ENCODE data around the gene CEP72. TPM values are rescaled to one million over a fixed set of nuclear protein-coding genes. Genes with fewer than 3 reads are reported as not detected.

CEP72 gene
- total and polyA plus RNA-seq, 11 donors = 0.58 to 4.1 (median 1.6) TPM

- Histone ChIP-seq H3K9me3 (no peaks in the 10 kb centered on the region), H3K27me3 (peaks cover 0 to 33% (median 9%) of the 10 kb centered on the region in 9 donors), H3K4me3 (no peak overlapping the region), H3K36me3 (no peaks in the 10 kb centered on the region), H3K27ac (no peak overlapping the region), H3K4me1 (peaks cover 0 to under 1% (median 0%) of the 10 kb centered on the region in 12 donors)
- no peak for ATAC-seq
- TF ChIP-seq POLR2A (IDR thresholded peaks at IDR 0.05) = no peak
- no peak for TF ChIP-seq CTCF (IDR thresholded peaks at IDR 0.05)
- intact Hi-C loops (cut with DNase I) = no loop called here
- DNase-seq = no peak
- 79 to 86% (median 80%) methylated on average over 8 of the region's 8 CpGs for WGBS, 4 donors
Measured at GRCh38 chr5:606061-606460, 6.1 kb upstream of the CEP72 start.

- peak in 1 of 5 donors; percentile 14 for DNase-seq
- Histone ChIP-seq H3K9me3 (no peaks in the 10 kb centered on the region), H3K4me3 (no peak overlapping the region), H3K27ac (no peak overlapping the region), H3K36me3 (no peaks in the 10 kb centered on the region), H3K27me3 (peaks cover 0 to 30% (median 9%) of the 10 kb centered on the region in 9 donors), H3K4me1 (peaks cover 0 to 8% (median 1%) of the 10 kb centered on the region in 12 donors)
- ATAC-seq = no peak
- 73 to 82% (median 76%) methylated on average over 17 to 21 of the region's 21 CpGs for WGBS, 4 donors
- intact Hi-C loops (cut with DNase I) = no loop called here
- TF ChIP-seq POLR2A (IDR thresholded peaks at IDR 0.05) (no peak), CTCF (IDR thresholded peaks at IDR 0.05) (no peak)
Measured at GRCh38 chr5:606526-607399, 5.4 kb upstream of the CEP72 start.

- Histone ChIP-seq H3K36me3 (no peaks in the 10 kb centered on the region), H3K9me3 (no peaks in the 10 kb centered on the region), H3K27me3 (peaks cover 0 to 24% (median 4%) of the 10 kb centered on the region in 9 donors), H3K4me1 (peaks cover 0 to 13% (median 3%) of the 10 kb centered on the region in 12 donors), H3K4me3 (no peak overlapping the region), H3K27ac (no peak overlapping the region)
- DNase-seq (peak in 2 of 5 donors; percentile 13 to 14), ATAC-seq (no peak)
- 79 to 83% (median 81%) methylated on average over 36 to 37 of the region's 37 CpGs for WGBS, 4 donors
- intact Hi-C loops (cut with DNase I) = no loop called here
- TF ChIP-seq CTCF (IDR thresholded peaks at IDR 0.05) = no peak
- TF ChIP-seq POLR2A (IDR thresholded peaks at IDR 0.05) = no peak
Measured at GRCh38 chr5:607541-608428, 4.4 kb upstream of the CEP72 start.

All from heart left ventricle (tissue), 16 donors.